Endothelial cell of umbilical vein (primary cell): ENCODE results near the gene MPND. TPM values are rescaled to one million over a fixed set of nuclear protein-coding genes. Genes with fewer than 3 reads are reported as not detected.

Experiments
- BruUV-seq: library from RNA; stranded (reverse); fragments of 400-500 nt; replicated peaks from 2 replicates; lab custom pipeline; 2021; lab: Mats Ljungman, UMichigan
- CTCF ChIA-PET: fragments of 300-600, 350-600 bp; sonication (Branson Sonifier 250); formaldehyde crosslinking; loops from one replicate; lab custom pipeline; 2021; ENCODE audit warnings: antibody characterized with exemption, inconsistent platforms; lab: Charles Lee
- POLR2A ChIA-PET: fragments of 300-600, 350-600 bp; sonication (Branson Sonifier 250); formaldehyde crosslinking; loops from one replicate; lab custom pipeline; 2021; ENCODE audit warnings: antibody characterized with exemption, inconsistent platforms; lab: Charles Lee
- DNase-seq: peaks from one replicate; pipeline ENCODE4 v3.0.0-alpha.2; 2011; ENCODE audit warnings: low read depth, low spot score
- FAIRE-seq: peaks from 2 replicates; lab custom pipeline; 2011; peaks lifted over from hg19 to GRCh38; lab: Jason Lieb, UNC
- H2AFZ ChIP-seq: 2 replicates; pipeline ENCODE4 v1.6.0; 2012; ENCODE audit warnings: low read depth, low read length, control low read depth, inconsistent platforms
- H3K27ac ChIP-seq: 2 replicates; pipeline ENCODE4 v1.5.1; 2011; ENCODE audit warnings: low read depth, mild to moderate bottlenecking, control low read depth, low read length, moderate library complexity; ENCODE audit not compliant: insufficient read depth
- H3K27me3 ChIP-seq, 2 experiments: 2 replicates each; pipeline versions ENCODE4 v1.6.0 to v1.6.1; 2011; ENCODE audit warnings: low read length in 2 of 2, mixed read lengths in 1 of 2; ENCODE audit not compliant: control insufficient read depth in 2 of 2, insufficient read depth in 2 of 2
- H3K36me3 ChIP-seq, 2 experiments: 2 replicates in 1 of 2; 3 replicates in 1 of 2; pipeline ENCODE4 v1.5.1; 2011; ENCODE audit warnings: low read length in 2 of 2, mild to moderate bottlenecking in 1 of 2, moderate library complexity in 1 of 2; ENCODE audit not compliant: control insufficient read depth in 2 of 2, insufficient read depth in 2 of 2; ENCODE audit errors: extremely low read depth in 1 of 2
- H3K4me1 ChIP-seq: 3 replicates; pipeline ENCODE4 v1.5.1; 2011; ENCODE audit warnings: mild to moderate bottlenecking, low read length; ENCODE audit not compliant: control insufficient read depth, insufficient read depth; ENCODE audit errors: extremely low read depth
- H3K4me2 ChIP-seq: 2 replicates; pipeline ENCODE4 v1.6.1; 2011; ENCODE audit warnings: low read length, control low read depth, mixed read lengths; ENCODE audit not compliant: insufficient read depth
- H3K4me3 ChIP-seq, 3 experiments: fragments of 200-600 bp in 1 of 3; sonication (generic), shearing (Covaris generic) in 1 of 3; replicated peaks in 1 of 3; 2 replicates each; pipeline ENCODE4 v1.5.1; 2011 to 2016; ENCODE audit warnings: control low read depth in 3 of 3, low read length in 3 of 3, mild to moderate bottlenecking in 2 of 3, inconsistent platforms in 1 of 3, low read depth in 1 of 3, moderate library complexity in 1 of 3; ENCODE audit not compliant: insufficient read depth in 1 of 3
- H3K79me2 ChIP-seq: 2 replicates; pipeline ENCODE4 v1.6.0; 2012; ENCODE audit warnings: low read length, inconsistent platforms; ENCODE audit not compliant: control insufficient read depth, insufficient read depth
- H3K9ac ChIP-seq: replicated peaks from 2 replicates; pipeline ENCODE3; 2011; ENCODE audit warnings: low read length, control low read depth; ENCODE audit not compliant: insufficient read depth; ENCODE audit errors: extremely low read depth
- H3K9me1 ChIP-seq: replicated peaks from 3 replicates; pipeline ENCODE4 v1.6.0; 2011; ENCODE audit warnings: mild to moderate bottlenecking, low read length; ENCODE audit not compliant: control insufficient read depth, insufficient read depth; ENCODE audit errors: extremely low read depth
- H3K9me3 ChIP-seq: replicated peaks from 2 replicates; pipeline ENCODE4 v1.5.1; 2012; ENCODE audit warnings: low read length, inconsistent platforms; ENCODE audit not compliant: control insufficient read depth, insufficient read depth
- H4K20me1 ChIP-seq: replicated peaks from 2 replicates; pipeline ENCODE3; 2011; ENCODE audit warnings: mild to moderate bottlenecking, low read length; ENCODE audit not compliant: control insufficient read depth, insufficient read depth; ENCODE audit errors: extremely low read depth
- EZH2 ChIP-seq: IDR thresholded peaks from 2 replicates; pipeline ENCODE4 v1.6.1; 2012; ENCODE audit warnings: borderline replicate concordance, low read depth, mild to moderate bottlenecking, moderate library complexity, low read length, inconsistent platforms; ENCODE audit not compliant: severe bottlenecking
- FOS ChIP-seq: IDR thresholded peaks from 2 replicates; pipeline ENCODE4 v1.6.1; 2011; ENCODE audit warnings: mild to moderate bottlenecking, low read length, moderate library complexity, borderline replicate concordance; ENCODE audit not compliant: insufficient read depth
- GATA2 ChIP-seq: IDR thresholded peaks from 2 replicates; pipeline ENCODE4 v1.7.0; 2011; ENCODE audit warnings: low read depth, mild to moderate bottlenecking, moderate library complexity, mixed read lengths, low read length; ENCODE audit not compliant: insufficient read length, insufficient read depth
- JUN ChIP-seq: IDR thresholded peaks from 2 replicates; pipeline ENCODE4 v1.6.1; 2011; ENCODE audit warnings: borderline replicate concordance, low read depth; ENCODE audit not compliant: insufficient read length, insufficient read depth
- MYC ChIP-seq: IDR thresholded peaks from one replicate; pipeline ENCODE4 v1.6.1; 2011; ENCODE audit warnings: mild to moderate bottlenecking, low read depth, low read length
- POLR2A ChIP-seq: IDR thresholded peaks from 2 replicates; pipeline ENCODE4 v1.6.1; 2012; ENCODE audit warnings: low read depth, mild to moderate bottlenecking, control low read depth, low read length
- POLR2AphosphoS5 ChIP-seq: IDR thresholded peaks from 2 replicates; pipeline ENCODE4 v1.6.1; 2012; ENCODE audit warnings: low read depth, mild to moderate bottlenecking, control low read depth, low read length, moderate library complexity; ENCODE audit not compliant: insufficient read depth
- dilution Hi-C: fragments of 300-500 bp; cut with MboI; formaldehyde crosslinking; loops from one replicate; pipeline ENCODE4 v1.15.0; 2019; ENCODE audit warnings: low sequenced_read_pairs; ENCODE audit not compliant: extremely low pct_ligation_motif_present
- intact Hi-C: fragments of 100-400 bp; cut with micrococcal nuclease; formaldehyde crosslinking; loops from one replicate; pipeline ENCODE4 v1.10.0; 2022
- polyA plus RNA-seq, 4 experiments: library from polyadenylated mRNA; depleted of rRNA in 3 of 4; stranded (reverse) in 3 of 4; unstranded in 1 of 4; fragments of >200 nt; gene quantifications; 2 replicates each; pipeline versions ENCODE4 v1.2.1 to v1.2.3, GENCODE V29; 2011 to 2012; ENCODE audit warnings: missing spikeins in 1 of 4
- total RNA-seq: library from RNA; stranded (reverse); gene quantifications from 2 replicates; pipeline ENCODE4 v1.2.3, GENCODE V29; 2021
- TF ChIP-seq, protein P1 (sequence below): IDR thresholded peaks from 2 replicates; pipeline ENCODE4 v1.6.1; 2011; ENCODE audit not compliant: insufficient read depth, insufficient read length
- TF ChIP-seq, protein P2 (sequence below), 2 donors: IDR thresholded peaks; 1 replicate in 1 of 2; 2 replicates in 1 of 2; pipeline ENCODE4 v1.5.1; 2011; ENCODE audit warnings: low read length in 2 of 2, mild to moderate bottlenecking in 2 of 2, moderate library complexity in 2 of 2, control low read depth in 1 of 2, inconsistent platforms in 1 of 2, low read depth in 1 of 2; ENCODE audit not compliant: insufficient read depth in 1 of 2; ENCODE audit errors: extremely low read depth in 1 of 2

MPND gene
- total and polyA plus RNA-seq, 2 donors (not counting 3 experiments of a cell fraction or from before 2014, with no cell fraction given), result 14.8 to 21.1 TPM

DNA sequence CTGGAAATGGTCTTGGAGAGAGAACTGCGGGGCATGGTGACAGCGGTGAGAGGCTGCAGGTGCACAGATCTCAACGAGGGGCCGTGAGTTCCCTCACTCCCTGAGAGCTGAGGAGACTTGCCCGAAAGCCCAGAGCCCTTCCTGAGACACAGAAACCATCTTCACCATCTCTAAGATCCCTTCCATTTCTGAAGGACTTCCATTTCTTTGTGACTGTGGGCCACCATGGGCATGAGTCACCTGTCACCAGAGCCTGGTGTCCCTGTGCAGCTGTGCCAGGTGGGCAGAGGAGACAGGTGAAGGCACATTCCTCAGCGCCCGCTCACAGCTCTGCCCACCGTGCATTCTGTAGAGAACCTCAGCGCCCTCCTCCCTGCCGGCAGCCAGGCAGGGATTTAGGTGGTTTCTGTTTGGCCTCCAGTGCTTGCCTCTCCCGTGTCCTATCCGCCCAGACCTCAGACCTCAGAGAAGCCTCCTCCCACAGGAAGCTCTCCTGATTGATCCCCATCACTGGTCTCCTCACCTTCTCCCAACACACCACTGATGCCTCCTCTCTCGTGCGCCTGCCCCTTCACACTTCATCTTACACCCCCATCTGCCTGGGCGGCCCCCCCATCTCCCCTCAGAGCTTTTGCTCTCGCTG lies 32.8 kb downstream of the MPND start:
- H3K36me3 ChIP-seq, result peaks cover 0 to 9% of the 10 kb centered on the region in 2 experiments
- dilution Hi-C loops (no loop called here), intact Hi-C loops (no loop called here)
- no peaks in the 10 kb centered on the region for H3K27me3 ChIP-seq
- H3K27ac ChIP-seq, result peak overlapping the region; percentile 0
- no peak for TF ChIP-seq GATA2
- no peak for TF ChIP-seq FOS
- no peaks in the 10 kb centered on the region for H4K20me1 ChIP-seq
- no peak overlapping the region for H3K4me2 ChIP-seq
- H2AFZ ChIP-seq, result no peak overlapping the region
- no peaks in the 10 kb centered on the region for H3K9me3 ChIP-seq
- no peak overlapping the region for H3K9ac ChIP-seq
- H3K79me2 ChIP-seq, result peaks cover 96% of the 10 kb centered on the region
- DNase-seq (no peak), FAIRE-seq (peak; percentile 68)
- ChIA-PET CTCF (interaction anchor here (1.0 to 8.7 kb wide), 5 partner anchors 10 to 25 kb away, joined by 4 to 105 read pairs (median 11); partner anchors contain the start of genes CHAF1A and SH3GL1), POLR2A (no interaction called here)
- no peaks in the 10 kb centered on the region for H3K9me1 ChIP-seq
- H3K4me1 ChIP-seq, result peaks cover 54% of the 10 kb centered on the region
- no TSS peak for BruUV-seq
- no peak overlapping the region for H3K4me3 ChIP-seq

DNA sequence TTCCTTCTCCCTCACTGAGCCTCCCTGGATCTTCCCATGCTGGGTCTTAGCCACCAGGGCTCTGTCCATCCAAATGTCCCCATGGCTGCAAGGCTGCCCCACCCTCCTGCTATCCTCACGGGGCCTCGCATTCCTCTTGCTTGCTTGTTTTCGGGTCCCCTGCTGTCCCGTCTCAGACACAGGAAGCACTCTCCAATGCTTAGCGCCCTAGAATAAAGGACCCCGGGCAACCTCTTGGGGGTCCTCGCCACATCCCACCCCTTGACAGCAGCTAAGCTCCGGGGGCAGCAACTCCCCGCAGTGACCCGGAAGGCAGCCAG lies 33.3 kb downstream of the MPND start:
- Histone ChIP-seq H3K27me3 (no peaks in the 10 kb centered on the region), H3K36me3 (peaks cover 0 to 9% of the 10 kb centered on the region in 2 experiments), H3K9me3 (no peaks in the 10 kb centered on the region), H3K27ac (no peak overlapping the region), H4K20me1 (no peaks in the 10 kb centered on the region), H3K4me1 (peaks cover 54% of the 10 kb centered on the region), H3K79me2 (peaks cover 94% of the 10 kb centered on the region), H3K9ac (no peak overlapping the region), H3K9me1 (no peaks in the 10 kb centered on the region), H3K4me2 (no peak overlapping the region), H3K4me3 (no peak overlapping the region), H2AFZ (no peak overlapping the region)
- intact Hi-C loops, result no loop called here
- FAIRE-seq (no peak), DNase-seq (no peak)
- ChIA-PET CTCF (interaction anchor here (0.7 to 8.7 kb wide), 5 partner anchors 11 to 25 kb away, joined by 3 to 105 read pairs (median 11); partner anchors contain the start of genes CHAF1A and SH3GL1), POLR2A (interaction anchor here (1.0 kb wide), 1 partner anchor 15 kb away, joined by 3 read pairs; no protein-coding TSS in a partner anchor)
- TF ChIP-seq, protein P1, sequence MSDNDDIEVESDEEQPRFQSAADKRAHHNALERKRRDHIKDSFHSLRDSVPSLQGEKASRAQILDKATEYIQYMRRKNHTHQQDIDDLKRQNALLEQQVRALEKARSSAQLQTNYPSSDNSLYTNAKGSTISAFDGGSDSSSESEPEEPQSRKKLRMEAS, result no peak
- TF ChIP-seq EZH2 (no peak), GATA2 (no peak), MYC (no peak), FOS (no peak), POLR2A (no peak), POLR2AphosphoS5 (no peak), JUN (no peak)
- TF ChIP-seq, protein P2, sequence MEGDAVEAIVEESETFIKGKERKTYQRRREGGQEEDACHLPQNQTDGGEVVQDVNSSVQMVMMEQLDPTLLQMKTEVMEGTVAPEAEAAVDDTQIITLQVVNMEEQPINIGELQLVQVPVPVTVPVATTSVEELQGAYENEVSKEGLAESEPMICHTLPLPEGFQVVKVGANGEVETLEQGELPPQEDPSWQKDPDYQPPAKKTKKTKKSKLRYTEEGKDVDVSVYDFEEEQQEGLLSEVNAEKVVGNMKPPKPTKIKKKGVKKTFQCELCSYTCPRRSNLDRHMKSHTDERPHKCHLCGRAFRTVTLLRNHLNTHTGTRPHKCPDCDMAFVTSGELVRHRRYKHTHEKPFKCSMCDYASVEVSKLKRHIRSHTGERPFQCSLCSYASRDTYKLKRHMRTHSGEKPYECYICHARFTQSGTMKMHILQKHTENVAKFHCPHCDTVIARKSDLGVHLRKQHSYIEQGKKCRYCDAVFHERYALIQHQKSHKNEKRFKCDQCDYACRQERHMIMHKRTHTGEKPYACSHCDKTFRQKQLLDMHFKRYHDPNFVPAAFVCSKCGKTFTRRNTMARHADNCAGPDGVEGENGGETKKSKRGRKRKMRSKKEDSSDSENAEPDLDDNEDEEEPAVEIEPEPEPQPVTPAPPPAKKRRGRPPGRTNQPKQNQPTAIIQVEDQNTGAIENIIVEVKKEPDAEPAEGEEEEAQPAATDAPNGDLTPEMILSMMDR (IDR thresholded peaks at IDR 0.05; ENCODE audit: extremely low read depth in 1 of 2, insufficient read depth in 1 of 2, low read depth in 1 of 2, low read length in 2 of 2), result no peak
- dilution Hi-C loops, result no loop called here
- no TSS peak for BruUV-seq
